HS-5 (cell line): ENCODE data around the gene ADAD2.
"Not testable (repeated sequence)": the region's sequence is repeated elsewhere in the genome, so short reads cannot be mapped to it uniquely, and the experiment has no call there.

Experiments
- DNase-seq: peaks from one replicate; pipeline ENCODE4 v3.0.0-alpha.2; 2012; ENCODE audit warnings: low read depth

ADAD2 gene

DNA sequence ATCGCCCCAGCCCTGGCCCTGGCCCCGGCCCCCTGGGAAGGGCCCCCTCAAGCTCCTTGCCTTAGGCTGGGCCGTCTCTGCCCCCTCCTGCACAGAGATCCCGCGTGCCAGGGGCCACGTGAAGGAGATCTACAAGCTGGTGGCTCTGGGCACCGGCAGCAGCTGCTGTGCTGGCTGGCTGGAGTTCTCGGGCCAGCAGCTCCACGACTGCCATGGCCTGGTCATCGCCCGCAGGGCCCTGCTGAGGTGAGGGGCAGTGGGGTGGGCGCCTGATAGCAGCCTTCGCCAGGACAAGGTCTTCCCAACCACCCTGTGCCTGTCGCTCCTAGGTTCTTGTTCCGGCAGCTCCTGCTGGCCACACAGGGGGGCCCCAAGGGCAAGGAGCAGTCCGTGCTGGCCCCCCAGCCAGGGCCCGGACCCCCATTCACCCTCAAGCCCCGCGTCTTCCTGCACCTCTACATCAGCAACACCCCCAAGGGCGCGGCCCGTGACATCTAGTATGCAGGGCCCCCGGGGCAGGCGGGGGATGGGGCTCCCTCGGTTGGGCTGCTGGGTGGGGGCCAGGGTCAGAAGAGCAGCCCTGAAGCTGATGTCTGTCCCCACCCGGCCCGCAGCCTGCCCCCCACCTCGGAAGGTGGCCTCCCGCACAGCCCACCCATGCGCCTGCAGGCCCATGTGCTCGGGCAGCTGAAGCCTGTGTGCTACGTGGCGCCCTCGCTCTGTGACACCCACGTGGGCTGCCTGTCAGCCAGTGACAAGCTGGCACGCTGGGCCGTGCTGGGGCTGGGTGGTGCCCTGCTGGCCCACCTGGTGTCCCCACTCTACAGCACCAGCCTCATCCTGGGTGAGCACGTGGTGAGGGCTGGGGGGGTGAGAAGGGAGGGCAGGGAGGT lies 4.5 kb downstream of the ADAD2 start:
- DNase-seq: no peak

DNA sequence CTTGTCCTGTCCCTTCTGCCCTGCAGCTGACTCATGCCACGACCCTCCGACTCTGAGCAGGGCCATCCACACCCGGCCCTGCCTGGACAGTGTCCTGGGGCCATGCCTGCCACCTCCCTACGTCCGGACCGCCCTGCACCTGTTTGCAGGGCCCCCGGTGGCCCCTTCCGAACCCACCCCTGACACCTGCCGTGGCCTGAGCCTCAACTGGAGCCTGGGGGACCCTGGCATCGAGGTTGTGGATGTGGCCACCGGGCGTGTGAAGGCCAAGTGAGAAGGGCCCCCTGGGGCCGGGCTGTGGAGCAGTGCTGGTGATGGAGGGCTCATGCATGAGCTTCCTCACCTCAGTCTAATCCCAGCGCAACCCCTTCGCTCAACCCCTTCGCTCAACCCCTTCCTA lies 5.1 kb downstream of the ADAD2 start:
- no peak for DNase-seq

DNA sequence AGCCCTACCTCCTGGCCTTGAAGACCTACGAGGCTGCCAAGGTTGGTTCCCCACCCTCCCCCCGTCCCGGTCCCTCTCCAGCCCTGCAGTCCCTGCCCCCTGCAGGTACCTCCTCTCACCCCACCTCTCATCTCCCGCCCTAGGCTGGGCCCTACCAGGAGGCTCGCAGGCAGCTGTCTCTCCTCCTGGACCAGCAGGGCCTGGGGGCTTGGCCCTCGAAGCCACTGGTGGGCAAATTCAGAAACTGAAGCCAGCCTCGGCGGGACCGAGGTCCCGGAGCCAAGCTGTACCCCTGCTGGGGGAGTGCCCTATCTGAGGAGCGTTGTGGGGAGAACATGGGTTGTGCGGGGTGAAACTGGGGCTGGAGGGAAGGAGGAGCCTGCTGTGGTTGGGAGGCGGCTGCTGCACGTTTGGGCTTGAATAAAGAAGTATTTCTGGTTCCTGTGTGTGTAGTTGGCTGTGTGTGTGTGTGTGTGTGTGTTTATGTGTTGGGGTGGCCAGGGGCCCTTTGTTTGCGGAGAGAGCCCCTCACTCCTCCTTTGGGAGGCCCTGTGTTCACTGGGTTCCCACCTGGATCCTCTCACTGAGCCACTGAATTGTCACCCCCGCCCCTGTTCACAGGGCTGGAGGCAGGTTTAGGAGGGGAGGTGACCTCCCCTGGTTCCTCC lies 5.9 kb downstream of the ADAD2 start:
- no peak for DNase-seq

DNA sequence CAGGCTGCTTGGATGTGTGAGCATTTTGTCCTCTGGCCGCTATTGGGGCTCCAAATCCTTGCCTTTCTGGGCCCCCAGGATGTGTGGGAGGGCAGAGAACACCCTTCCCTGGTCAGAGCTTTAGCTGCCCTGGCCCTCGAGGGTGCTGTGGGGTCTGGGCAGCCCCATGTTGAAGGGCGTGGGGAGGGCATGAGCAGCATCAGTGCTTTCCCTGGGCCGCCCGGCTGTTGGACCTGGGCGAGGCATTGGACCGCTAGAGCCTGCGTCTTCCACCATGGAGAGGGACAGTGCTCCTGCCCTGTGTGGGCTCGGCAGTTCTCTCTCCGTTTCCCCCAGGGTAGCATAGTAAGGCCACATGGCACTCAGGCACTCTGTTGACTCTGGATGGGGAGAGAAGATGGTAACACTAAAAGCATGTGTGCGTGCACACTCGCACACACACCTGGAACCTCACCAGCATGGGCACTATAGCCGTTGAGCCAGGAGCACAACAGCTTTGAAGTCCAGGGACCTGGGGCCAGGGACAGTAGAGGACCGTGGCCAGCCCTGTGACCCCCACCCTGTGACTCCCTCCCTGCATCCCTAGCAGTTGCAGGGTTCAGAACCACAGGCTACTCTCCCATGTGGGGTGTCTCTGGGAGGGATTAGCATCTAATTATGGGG lies 6.6 kb downstream of the ADAD2 start:
- no peak for DNase-seq

DNA sequence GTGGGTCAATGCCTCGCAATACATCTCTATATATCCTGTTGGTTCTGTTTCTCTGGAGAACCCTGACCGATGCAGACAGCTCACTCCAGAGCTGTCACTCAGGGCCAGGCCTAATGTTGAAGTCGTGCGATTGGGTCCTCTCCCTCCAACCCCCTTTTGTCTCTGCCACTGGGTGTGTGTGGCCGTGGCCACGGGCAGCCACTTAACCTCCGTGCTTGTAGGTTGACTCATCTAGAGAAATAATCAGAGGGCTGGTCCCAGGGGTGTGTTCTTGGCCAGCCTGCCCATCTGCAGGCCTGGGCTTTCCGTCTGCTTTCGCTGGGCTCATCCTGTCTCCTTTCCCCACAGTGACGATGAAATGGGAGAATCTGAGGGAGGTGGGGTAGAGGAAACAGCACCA lies 7.4 kb downstream of the ADAD2 start:
- no peak for DNase-seq

DNA sequence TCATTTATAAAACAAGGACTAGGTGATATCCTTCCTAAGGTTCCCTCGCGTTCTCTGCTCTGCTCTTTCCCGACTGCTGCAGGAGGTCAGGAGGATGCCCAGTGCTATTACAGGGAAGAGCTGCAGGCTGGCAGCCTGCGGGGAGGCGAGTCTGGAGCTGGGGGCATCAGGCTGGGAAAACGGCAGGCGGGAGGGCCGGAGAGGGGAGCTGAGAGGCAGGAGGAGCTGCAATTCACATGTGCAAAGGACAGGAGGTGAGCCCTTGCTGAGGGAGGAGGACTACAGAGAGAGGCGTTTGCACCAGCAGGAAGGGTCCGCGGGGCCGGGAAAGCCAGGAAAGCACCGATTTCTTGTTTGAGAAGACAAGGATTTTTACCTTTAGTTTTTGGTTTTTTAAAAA lies 8.1 kb downstream of the ADAD2 start:
- DNase-seq: no peak

DNA sequence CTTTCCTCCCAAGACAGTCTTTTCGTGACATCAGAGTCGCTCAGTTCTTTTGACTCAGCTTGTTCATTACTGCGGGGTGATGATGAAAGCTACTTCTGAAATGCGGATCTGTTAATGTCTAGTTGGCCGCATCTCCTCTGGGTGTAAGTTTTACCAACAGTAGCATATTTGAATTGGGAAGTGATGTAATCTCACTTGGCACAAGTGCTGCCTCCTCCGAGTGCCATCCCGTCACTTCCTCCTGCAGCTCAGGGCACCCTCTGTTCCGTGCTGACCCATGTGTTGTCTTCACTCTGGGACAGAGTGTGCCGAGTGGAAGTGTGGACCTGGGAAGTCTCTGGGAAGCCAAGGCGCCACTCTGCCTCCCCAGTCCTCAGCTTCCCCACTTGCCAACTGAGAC lies 8.9 kb downstream of the ADAD2 start:
- no peak for DNase-seq

DNA sequence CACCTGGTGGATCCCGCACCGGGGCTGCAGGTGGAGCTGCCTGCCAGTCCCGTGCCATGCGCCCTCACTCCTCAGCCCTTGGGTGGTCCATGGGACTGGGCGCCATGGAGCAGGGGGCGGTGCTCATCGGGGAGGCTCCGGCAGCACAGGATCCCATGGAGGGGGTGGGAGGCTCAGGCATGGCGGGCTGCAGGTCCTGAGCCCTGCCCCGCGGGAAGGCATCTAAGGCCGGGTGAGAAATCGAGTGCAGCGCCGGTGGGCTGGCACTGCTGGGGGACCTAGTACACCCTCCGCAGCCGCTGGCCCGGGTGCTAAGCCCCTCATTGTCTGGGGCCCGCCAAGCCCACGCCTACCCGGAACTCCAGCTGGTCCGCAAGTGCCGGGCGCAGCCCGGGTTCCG lies 13.6 kb downstream of the ADAD2 start:
- not testable (repeated sequence) for DNase-seq

DNA sequence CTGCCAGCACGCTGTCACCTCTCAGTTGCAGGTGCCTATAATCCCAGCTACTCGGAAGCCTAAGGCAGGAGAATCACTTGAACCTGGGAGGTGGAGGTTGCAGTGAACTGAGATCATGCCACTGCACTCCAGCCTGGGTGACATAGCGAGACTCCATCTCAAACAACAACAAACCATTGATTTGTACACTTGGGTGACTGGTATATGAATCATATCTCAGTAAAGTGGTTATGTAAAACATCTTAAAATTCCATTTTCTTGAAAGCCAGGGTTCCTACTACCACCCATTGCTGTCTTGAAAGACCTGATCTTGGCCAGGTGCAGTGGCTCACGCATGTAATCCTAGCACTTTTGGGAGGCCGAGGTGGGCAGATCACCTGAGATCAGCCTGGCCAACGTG lies 14.2 kb downstream of the ADAD2 start:
- DNase-seq: not testable (repeated sequence)

DNA sequence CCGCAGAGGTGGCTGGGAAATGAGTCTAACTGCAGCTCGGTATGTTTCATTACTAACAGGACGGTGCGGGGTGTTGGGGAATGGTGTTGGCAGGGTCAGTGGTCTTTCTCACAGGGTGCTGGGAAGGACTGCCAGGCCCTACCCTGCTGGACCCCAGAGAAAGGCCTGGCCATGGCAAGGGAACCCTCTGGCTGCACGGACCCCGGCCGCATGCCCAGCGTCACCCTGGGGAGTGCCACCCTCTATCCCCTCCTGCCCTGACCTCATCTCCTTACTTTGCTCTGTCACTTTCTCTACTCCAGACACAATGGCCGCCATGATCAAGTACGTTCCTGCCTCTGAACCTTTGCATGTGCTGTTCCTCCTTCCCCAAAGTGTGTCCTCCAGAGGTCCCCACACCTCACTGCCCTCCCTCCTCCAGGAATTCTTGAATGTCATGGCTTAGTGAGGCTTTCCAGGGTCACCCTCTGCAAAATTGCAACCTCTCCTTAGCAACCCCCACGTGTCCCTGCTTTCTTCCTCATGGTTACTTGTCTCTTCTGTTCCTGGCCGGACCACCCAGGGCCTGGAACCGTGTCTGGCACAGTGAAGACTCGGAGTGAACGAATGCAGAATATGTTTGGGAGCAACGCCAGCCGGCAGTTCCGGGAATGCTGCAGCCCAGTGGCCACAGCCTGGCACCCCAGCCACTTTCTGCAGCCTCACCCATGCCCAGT lies 15.2 kb downstream of the ADAD2 start:
- no peak for DNase-seq

DNA sequence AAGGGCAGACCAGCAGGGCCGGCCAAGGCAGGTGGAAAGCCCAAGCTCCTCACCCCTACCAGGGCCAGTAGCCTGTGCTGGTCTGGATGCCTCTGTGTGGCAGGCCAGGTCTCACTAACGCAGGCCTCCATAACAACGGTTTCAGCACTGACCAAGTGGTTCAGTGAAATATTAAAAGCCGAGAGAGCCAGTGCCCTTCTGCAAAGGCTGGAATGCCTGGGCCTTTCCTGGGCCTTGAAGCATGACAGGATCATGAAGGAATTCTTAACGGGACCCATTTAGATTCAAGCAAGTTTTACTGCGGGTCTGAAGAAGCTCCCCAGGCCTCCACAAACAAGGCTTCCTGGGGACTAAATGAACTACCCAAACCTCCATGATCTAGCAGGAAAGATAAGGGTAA lies 16.3 kb downstream of the ADAD2 start:
- DNase-seq: no peak

DNA sequence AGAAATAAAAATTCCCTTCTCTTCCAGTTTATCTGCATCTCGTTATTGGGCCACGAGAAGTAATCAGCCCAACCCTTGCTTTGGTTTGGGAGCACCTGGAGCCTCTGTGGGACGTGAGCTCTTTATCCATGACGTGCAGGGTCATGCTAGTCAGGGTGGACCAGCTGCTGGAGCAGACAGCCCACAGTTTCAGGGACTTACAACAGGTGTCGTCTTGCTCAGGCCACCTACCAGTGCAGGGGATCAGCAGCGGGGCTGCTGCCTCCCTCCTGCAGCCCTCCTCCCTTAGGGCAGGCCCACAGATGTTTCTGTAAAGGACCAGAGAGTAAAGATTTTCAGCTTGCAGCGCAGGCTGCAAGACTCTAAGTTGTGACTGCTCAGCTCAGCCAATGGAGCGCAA lies 16.9 kb downstream of the ADAD2 start:
- DNase-seq: no peak

DNA sequence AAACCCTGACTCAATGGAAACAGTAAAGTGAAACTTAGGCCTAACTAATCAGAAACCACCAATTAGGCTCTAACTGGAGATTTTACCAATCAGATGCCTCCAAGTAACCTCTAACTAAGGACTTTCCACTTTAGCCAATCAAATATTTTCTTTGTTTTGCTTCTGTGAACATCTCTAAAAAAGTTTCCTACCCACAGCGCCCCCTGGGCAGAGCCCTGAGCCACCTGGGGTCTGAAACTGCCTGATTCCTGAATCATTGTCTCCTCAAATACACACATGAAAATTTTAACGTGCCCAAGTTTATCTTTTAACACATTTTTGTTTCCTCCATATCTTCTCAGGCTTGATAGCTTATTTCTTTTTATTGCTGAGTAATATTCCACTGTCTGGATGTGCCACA lies 19.0 kb downstream of the ADAD2 start:
- DNase-seq: no peak

DNA sequence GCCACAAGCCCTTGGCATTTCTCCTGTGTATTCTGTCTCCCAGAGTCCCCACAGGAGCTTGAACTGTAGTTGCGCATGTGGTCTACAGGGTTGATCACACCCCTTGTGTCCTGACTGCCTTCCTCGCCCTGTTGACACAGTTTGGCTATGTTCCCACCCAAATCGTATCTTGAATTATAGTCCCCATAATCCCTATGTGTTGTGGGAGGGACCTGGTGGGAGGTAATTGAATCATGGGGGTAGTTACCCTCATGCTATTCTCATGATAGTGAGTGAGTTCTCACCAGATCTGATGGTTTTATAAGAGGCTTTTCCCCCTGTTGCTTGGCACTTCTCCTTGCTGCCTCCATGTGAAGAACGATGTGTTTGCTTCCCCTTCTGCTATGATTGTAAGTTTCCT lies 21.2 kb downstream of the ADAD2 start:
- no peak for DNase-seq

DNA sequence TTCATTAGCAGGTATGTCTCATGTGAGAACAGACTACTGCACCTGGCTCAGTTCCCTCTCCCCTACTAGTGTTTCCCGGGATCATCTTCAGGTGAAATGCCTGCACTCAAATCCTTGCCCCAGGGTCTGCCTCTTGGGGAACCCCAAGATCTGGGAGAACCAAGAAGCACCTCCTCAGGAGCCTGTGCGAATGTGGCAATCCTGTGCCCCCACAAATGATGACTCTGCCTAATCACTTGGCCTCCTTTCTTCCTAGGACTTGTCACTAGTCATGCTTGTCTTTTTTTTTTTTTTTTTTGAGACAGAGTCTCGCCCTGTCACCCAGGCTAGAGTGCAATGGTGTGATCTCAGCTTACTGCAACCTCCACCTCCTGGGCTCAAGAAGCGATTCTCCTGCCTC lies 21.7 kb downstream of the ADAD2 start:
- DNase-seq: no peak

DNA sequence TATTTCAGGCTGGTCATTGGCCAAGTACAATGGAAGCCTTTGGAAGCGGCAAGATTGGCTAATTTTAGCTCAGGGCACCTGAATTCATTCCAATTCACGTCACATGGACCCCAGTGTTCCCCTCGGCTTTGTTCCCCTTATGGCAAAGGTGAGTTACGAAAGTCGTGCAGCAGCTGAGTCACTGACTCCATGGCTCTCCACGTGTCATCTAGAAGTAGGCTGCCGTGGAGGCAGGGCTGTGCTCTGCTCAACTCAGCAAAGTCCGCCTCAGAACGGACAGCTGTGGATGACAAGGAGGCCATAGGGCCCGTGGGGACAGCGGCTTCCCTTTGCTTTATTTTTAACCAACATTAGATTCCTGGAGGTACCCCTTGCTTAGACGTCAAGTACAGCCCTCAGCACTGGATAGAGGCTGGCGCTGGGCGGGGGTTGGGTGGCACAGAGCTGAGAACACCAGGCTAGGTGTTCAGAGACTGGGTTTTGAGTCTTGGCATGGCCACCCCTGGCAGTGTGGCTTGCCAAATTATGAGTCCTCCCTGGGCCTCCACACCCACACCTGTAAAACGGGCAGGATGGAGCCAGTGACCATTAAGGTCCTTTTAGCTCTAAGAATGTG lies 23.6 kb downstream of the ADAD2 start:
- DNase-seq: no peak

DNA sequence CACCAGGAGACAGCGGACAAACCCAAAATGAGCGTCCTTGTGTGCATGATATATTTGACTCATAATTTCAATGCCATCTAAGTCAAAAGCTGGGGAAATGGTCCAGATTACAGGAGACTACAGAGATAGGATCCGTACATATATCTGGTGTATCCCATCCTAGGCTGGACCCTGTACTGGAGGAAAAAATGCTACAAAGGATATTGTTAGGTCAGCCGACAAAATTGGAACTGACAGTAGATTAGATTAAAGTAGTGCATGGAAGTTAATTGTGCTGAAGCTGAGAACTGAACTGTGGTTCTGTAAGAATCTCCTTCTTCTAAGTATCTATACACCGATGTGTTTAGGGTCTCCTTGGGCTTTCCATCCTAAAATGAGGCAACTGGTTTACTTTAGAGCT lies 24.6 kb downstream of the ADAD2 start:
- DNase-seq: no peak

DNA sequence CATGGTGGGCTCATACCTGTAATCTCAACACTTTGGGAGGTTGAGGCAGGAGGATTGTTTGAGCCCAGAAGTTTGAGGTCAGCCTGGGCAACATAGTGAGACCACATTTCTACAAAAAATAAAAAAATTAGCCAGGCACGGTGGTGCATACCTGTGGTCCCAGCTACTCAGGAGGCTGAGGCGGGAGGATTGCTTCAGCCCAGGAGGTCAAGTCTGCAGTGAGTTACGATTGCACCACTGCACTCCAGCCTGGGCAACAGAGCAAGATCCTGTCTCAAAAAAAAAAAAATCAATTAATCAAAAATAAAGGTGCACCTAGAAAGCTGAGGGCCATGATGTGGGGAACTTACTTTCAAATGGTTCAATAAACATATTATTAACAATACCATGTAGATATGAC lies 25.2 kb downstream of the ADAD2 start:
- DNase-seq: not testable (repeated sequence)

DNA sequence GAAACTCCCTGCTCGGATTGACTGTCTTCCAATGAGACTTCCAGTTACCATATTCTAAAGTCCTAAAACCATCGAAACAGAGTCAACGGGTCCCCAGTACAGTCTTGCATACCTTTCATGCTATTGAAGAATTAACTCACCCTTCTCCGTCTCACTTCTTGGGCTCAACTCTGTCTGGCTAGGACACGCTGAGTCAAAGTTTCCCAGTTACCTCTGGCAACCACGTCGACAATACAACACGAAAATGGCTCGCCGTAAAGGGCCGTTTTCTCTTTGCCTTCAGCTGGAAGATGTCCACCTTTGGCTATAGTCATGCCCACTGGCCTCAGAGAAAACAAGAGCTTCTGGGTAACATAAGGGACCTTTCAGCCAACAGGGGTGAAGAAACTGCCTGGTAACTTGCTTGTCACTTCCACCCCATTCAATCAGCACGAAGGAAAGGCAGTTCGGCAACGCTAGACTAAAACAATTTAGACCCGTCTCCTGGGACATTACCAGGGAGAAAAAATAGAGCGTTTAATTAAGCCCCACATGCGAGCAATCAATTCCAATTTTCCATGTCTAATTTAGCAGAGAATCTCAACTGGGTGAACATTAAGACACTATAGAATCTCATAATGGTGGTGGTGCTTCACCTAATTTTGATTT lies 27.3 kb downstream of the ADAD2 start:
- no peak for DNase-seq

DNA sequence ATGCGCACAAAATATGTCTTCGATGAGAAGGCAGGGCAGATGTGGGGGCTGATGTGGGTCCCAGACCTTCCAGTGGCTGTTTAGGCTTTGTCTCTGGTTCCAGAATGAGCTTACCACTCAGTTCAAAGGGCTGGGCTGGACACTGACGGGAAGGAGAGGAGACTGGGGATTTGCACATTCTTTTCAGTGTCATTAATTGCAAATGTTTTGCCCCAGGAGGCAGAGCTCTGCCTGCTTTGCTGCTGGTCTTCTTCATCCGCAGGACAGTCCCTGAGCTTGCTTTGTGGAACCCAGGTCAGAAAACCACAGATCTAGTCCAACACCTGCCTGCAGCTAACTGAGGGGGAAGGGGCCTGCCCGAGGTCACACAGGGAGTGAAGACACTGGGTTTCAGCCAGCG lies 28.0 kb downstream of the ADAD2 start:
- no peak for DNase-seq

DNA sequence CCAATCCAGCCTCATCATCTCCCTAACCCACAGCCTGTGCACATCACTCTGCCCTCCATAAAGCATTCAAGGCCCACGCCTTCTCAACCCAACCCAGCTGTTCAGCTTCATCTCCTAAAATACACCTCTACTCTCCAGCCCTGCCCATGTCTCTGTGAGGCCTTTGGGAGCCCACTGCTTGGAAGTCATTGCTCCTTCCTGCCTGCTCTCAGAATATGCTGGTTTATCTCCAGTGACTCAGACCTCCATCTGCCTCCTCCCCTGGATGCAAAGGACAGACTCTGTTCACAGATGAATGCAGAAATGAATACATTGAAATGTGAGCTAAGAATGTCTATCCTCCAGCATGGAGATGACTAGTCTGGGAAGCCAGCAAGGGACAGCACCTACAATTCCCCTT lies 29.9 kb downstream of the ADAD2 start:
- no peak for DNase-seq

DNA sequence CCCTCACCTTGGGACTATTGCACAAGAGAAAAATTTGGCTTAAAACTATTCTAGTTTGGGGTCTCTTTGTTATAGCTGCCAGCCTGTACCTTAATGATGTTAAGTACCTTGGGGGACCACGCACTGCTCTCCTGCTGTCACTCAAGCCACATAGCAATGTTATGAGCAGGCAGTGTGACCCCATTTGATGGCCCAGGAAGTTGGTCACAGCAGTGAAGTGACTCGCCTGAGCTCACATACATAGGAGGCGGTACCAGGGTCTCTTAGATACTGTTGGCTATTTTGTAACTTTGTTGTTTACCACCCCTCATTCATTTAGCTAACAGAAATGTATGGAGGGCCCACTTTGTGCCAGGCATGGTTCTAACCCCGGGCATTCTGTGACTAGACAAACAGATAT lies 32.5 kb downstream of the ADAD2 start:
- DNase-seq: no peak
